Natural killer cell (primary cell): ENCODE data around the gene CRADD. TPM values are rescaled to one million over a fixed set of nuclear protein-coding genes. Genes with fewer than 3 reads are reported as not detected.

ENCODE experiments used
- ATAC-seq, 3 donors: fragments of 150-1000 bp in 2 of 3; fragments of 200-7000 bp in 1 of 3; cut with Tn5 transposase; 1 replicate in 1 of 3; 2 replicates in 2 of 3; pipeline ENCODE4 v1.10.0; 2021; ENCODE audit warnings: mild to moderate bottlenecking in 2 of 3, moderate library complexity in 2 of 3
- DNase-seq, 2 donors: peaks; one replicate each; pipeline versions ENCODE4 v3.0.0 to v3.0.0-alpha.2; 2013 to 2021; ENCODE audit warnings: mixed read lengths in 1 of 2
- H3K27ac ChIP-seq: one replicate; pipeline ENCODE4 v1.5.1; 2013; ENCODE audit warnings: mild to moderate bottlenecking, low read length
- H3K27me3 ChIP-seq: one replicate; pipeline ENCODE4 v1.6.1; 2013; ENCODE audit warnings: low read length; ENCODE audit not compliant: control insufficient read depth, insufficient read depth
- H3K36me3 ChIP-seq: one replicate; pipeline ENCODE4 v1.6.1; 2013; ENCODE audit warnings: low read length; ENCODE audit not compliant: control insufficient read depth, insufficient read depth
- H3K4me1 ChIP-seq: one replicate; pipeline ENCODE4 v1.6.1; 2013; ENCODE audit warnings: low read length; ENCODE audit not compliant: control insufficient read depth, insufficient read depth
- H3K4me3 ChIP-seq: one replicate; pipeline ENCODE4 v1.5.1; 2013; ENCODE audit warnings: low read length
- H3K9me3 ChIP-seq: one replicate; pipeline ENCODE4 v1.6.1; 2013; ENCODE audit warnings: low read length; ENCODE audit not compliant: control insufficient read depth, insufficient read depth
- H3K27ac Mint-ChIP-seq, 2 donors: one replicate each; pipeline ENCODE4 v1.8.0; 2022; ENCODE audit warnings: mild to moderate bottlenecking in 2 of 2, mixed read lengths in 2 of 2, moderate library complexity in 1 of 2
- H3K27me3 Mint-ChIP-seq, 2 donors: one replicate each; pipeline ENCODE4 v1.8.0; 2022; ENCODE audit warnings: low read depth in 2 of 2, mixed read lengths in 2 of 2
- H3K36me3 Mint-ChIP-seq: one replicate; pipeline ENCODE4 v1.8.0; 2022; ENCODE audit warnings: mixed read lengths
- H3K4me1 Mint-ChIP-seq, 2 donors: one replicate each; pipeline ENCODE4 v1.8.0; 2022; ENCODE audit warnings: mixed read lengths in 2 of 2
- H3K4me3 Mint-ChIP-seq: one replicate; pipeline ENCODE4 v1.8.0; 2022; ENCODE audit warnings: mild to moderate bottlenecking, moderate library complexity, mixed read lengths
- H3K9me3 Mint-ChIP-seq, 2 donors: one replicate each; pipeline ENCODE4 v1.8.0; 2022; ENCODE audit warnings: mixed read lengths in 2 of 2
- CTCF ChIP-seq: fragments of 200-600 bp; IDR thresholded peaks from one replicate; pipeline ENCODE4 v1.8.0; 2022; ENCODE audit warnings: antibody characterized with exemption
- WGBS: methylation state at CpG from one replicate; pipeline ENCODE4 v1.1.7; 2013; ENCODE audit warnings: missing lambda C conversion rate; ENCODE audit not compliant: insufficient coverage; 5-methylcytosine and 5-hydroxymethylcytosine counted together
- intact Hi-C: fragments of 100-400 bp; cut with micrococcal nuclease; formaldehyde crosslinking; loops from one replicate; pipeline ENCODE4 v1.14.2; 2022
- total RNA-seq, 4 donors: library from RNA; stranded (reverse); fragments of 120-200 nt in 1 of 4; gene quantifications; one replicate each; pipeline versions ENCODE4 v1.2.3 to v1.2.4, GENCODE V29; 2013 to 2022

Gene CRADD
- total RNA-seq, 3 donors from 2014 or later (not counting 1 experiment from before 2014, with no cell fraction given) = 19.1 to 27.5 (median 26.4) TPM

- no peaks in the 10 kb centered on the region for H3K9me3 Mint-ChIP-seq
- no peak overlapping the region for H3K27ac ChIP-seq
Observed at GRCh38 chr12:93642751-93643150, 34.4 kb upstream of the CRADD start.

GRCh38 chr12:93645702-93646101 lies 31.5 kb upstream of the CRADD start:
- no peak for TF ChIP-seq CTCF
- H3K27ac Mint-ChIP-seq = no peak overlapping the region
- no peaks in the 10 kb centered on the region for H3K36me3 ChIP-seq

More at GRCh38 chr12:93642751-93643150, 34.4 kb upstream of the CRADD start:
- no peaks in the 10 kb centered on the region for H3K27me3 ChIP-seq
- no peaks in the 10 kb centered on the region for H3K36me3 ChIP-seq
- H3K36me3 Mint-ChIP-seq = no peaks in the 10 kb centered on the region
- no peak for DNase-seq
- no peak for TF ChIP-seq CTCF
- no peaks in the 10 kb centered on the region for H3K4me1 Mint-ChIP-seq
- H3K4me3 Mint-ChIP-seq = no peak overlapping the region
- H3K27me3 Mint-ChIP-seq = peaks cover 10 to 35% of the 10 kb centered on the region in 2 donors
- no peak for ATAC-seq
- no CpG with 5 or more reads among the region's 1 CpG for WGBS
- H3K4me3 ChIP-seq = no peak overlapping the region
- H3K9me3 ChIP-seq = no peaks in the 10 kb centered on the region
- no peaks in the 10 kb centered on the region for H3K4me1 ChIP-seq
- intact Hi-C loops = no loop called here
- no peak overlapping the region for H3K27ac Mint-ChIP-seq

GRCh38 chr12:93650626-93651025 lies 26.5 kb upstream of the CRADD start:
- no peak overlapping the region for H3K27ac ChIP-seq
- H3K4me3 Mint-ChIP-seq = no peak overlapping the region
- TF ChIP-seq CTCF = no peak
- no peak for DNase-seq
- intact Hi-C loops = no loop called here
- no peaks in the 10 kb centered on the region for H3K36me3 ChIP-seq
- no peaks in the 10 kb centered on the region for H3K27me3 Mint-ChIP-seq
- H3K9me3 ChIP-seq = no peaks in the 10 kb centered on the region
- H3K36me3 Mint-ChIP-seq = no peaks in the 10 kb centered on the region
- no peak overlapping the region for H3K27ac Mint-ChIP-seq
- H3K27me3 ChIP-seq = no peaks in the 10 kb centered on the region
- 80% methylated on average over 1 of the region's 1 CpG for WGBS
- no peak for ATAC-seq
- no peaks in the 10 kb centered on the region for H3K4me1 Mint-ChIP-seq
- H3K4me3 ChIP-seq = no peak overlapping the region
- H3K9me3 Mint-ChIP-seq = no peaks in the 10 kb centered on the region
- H3K4me1 ChIP-seq = no peaks in the 10 kb centered on the region

More at GRCh38 chr12:93645702-93646101, 31.5 kb upstream of the CRADD start:
- no peaks in the 10 kb centered on the region for H3K27me3 ChIP-seq
- intact Hi-C loops = no loop called here
- no peak overlapping the region for H3K27ac ChIP-seq
- H3K4me1 ChIP-seq = no peaks in the 10 kb centered on the region
- Mint-ChIP-seq H3K36me3 (no peaks in the 10 kb centered on the region), H3K9me3 (no peaks in the 10 kb centered on the region), H3K4me1 (no peaks in the 10 kb centered on the region), H3K4me3 (no peak overlapping the region), H3K27me3 (peaks cover 0 to 15% of the 10 kb centered on the region in 2 donors)
- ATAC-seq (no peak), DNase-seq (no peak)
- no peaks in the 10 kb centered on the region for H3K9me3 ChIP-seq
- WGBS = 80% methylated on average over 1 of the region's 1 CpG
- H3K4me3 ChIP-seq = no peak overlapping the region

GRCh38 chr12:93653079-93653478 lies 24.1 kb upstream of the CRADD start:
- Histone ChIP-seq H3K27me3 (no peaks in the 10 kb centered on the region), H3K9me3 (no peaks in the 10 kb centered on the region), H3K4me3 (no peak overlapping the region), H3K36me3 (no peaks in the 10 kb centered on the region), H3K4me1 (no peaks in the 10 kb centered on the region), H3K27ac (no peak overlapping the region)
- Mint-ChIP-seq H3K27me3 (no peaks in the 10 kb centered on the region), H3K27ac (no peak overlapping the region), H3K36me3 (no peaks in the 10 kb centered on the region), H3K4me1 (no peaks in the 10 kb centered on the region), H3K9me3 (no peaks in the 10 kb centered on the region), H3K4me3 (no peak overlapping the region)
- TF ChIP-seq CTCF = no peak
- no CpG with 5 or more reads among the region's 3 CpGs for WGBS
- intact Hi-C loops = no loop called here
- DNase-seq (no peak), ATAC-seq (no peak)
